KMS-11 (cell line): Measurements from ENCODE around the gene MYNN.
A peak's percentile ranks its signal among the peaks of the same experiment; 100 is the strongest.
"Not testable (repeated sequence)": the region's sequence is repeated elsewhere in the genome, so short reads cannot be mapped to it uniquely, and the experiment has no call there.

Experiments used
- H2AFZ ChIP-seq: fragments of 200-600 bp; sonication (generic); 2 replicates; pipeline ENCODE4 v1.6.1; 2016; ENCODE audit warnings: antibody characterized with exemption, mixed run types, low read depth
- H3K27ac ChIP-seq: fragments of 200-600 bp; sonication (generic); 2 replicates; pipeline ENCODE4 v1.6.1; 2016; ENCODE audit warnings: mild to moderate bottlenecking, mixed run types
- H3K27me3 ChIP-seq: fragments of 200-600 bp; sonication (generic); 2 replicates; pipeline ENCODE4 v1.6.1; 2017; ENCODE audit warnings: mild to moderate bottlenecking, low read depth, mixed run types, moderate library complexity; ENCODE audit not compliant: insufficient read depth
- H3K36me3 ChIP-seq: fragments of 200-600 bp; sonication (generic); 2 replicates; pipeline ENCODE4 v1.6.1; 2017; ENCODE audit warnings: mild to moderate bottlenecking, mixed run types; ENCODE audit not compliant: insufficient read depth
- H3K4me1 ChIP-seq: fragments of 200-600 bp; sonication (generic); 2 replicates; pipeline ENCODE4 v1.6.1; 2016; ENCODE audit warnings: mild to moderate bottlenecking, low read depth, mixed run types; ENCODE audit not compliant: poor library complexity, severe bottlenecking
- H3K4me2 ChIP-seq: fragments of 200-600 bp; sonication (generic); 2 replicates; pipeline ENCODE4 v1.7.0; 2016; ENCODE audit warnings: mild to moderate bottlenecking, mixed run types
- H3K4me3 ChIP-seq: fragments of 200-600 bp; sonication (generic); IDR thresholded peaks from 2 replicates; pipeline ENCODE4 v1.6.1; 2017; ENCODE audit warnings: low read depth, low read length, mixed read lengths; ENCODE audit not compliant: insufficient read depth
- H3K79me2 ChIP-seq: fragments of 200-600 bp; sonication (generic); 2 replicates; pipeline ENCODE4 v1.6.1; 2016; ENCODE audit warnings: low read depth, mixed run types; ENCODE audit not compliant: insufficient read depth
- H3K9ac ChIP-seq: fragments of 200-600 bp; sonication (generic); 2 replicates; pipeline ENCODE4 v1.6.1; 2016; ENCODE audit warnings: mild to moderate bottlenecking, mixed run types
- H4K20me1 ChIP-seq: fragments of 200-600 bp; sonication (generic); 2 replicates; pipeline ENCODE4 v1.6.1; 2016; ENCODE audit warnings: mild to moderate bottlenecking, mixed run types; ENCODE audit not compliant: insufficient read depth
- CTCF ChIP-seq: fragments of 200-600 bp; sonication (generic); conservative IDR thresholded peaks from 2 replicates; pipeline ENCODE4 v1.6.1; 2017; ENCODE audit warnings: low read depth, mild to moderate bottlenecking, antibody characterized with exemption, low read length, moderate library complexity, mixed read lengths

Gene MYNN

GRCh38 chr3:169772897-169773816 lies at the start of gene MYNN:
Gene MYNN, plus strand, starts transcription at chr3:169773396. Its CDS starts 900 bp downstream, at chr3:169774296.
- no peaks in the 10 kb centered on the region for H4K20me1 ChIP-seq
- H2AFZ ChIP-seq, result peak within 1 kb of the TSS; percentile 86
- no peaks in the 10 kb centered on the region for H3K36me3 ChIP-seq
- no peaks in the 10 kb centered on the region for H3K27me3 ChIP-seq
- peak within 1 kb of the TSS; percentile 59 for H3K4me2 ChIP-seq
- peak within 1 kb of the TSS; percentile 89 for H3K27ac ChIP-seq
- peak; percentile 44; the same call in 1 of the 2 replicates for TF ChIP-seq CTCF
- H3K79me2 ChIP-seq, result peaks cover 26% of the 10 kb centered on the region
- peak within 1 kb of the TSS; percentile 97 for H3K9ac ChIP-seq
- H3K4me1 ChIP-seq, result peaks cover 21% of the 10 kb centered on the region
- peak within 1 kb of the TSS; percentile 94 for H3K4me3 ChIP-seq

GRCh38 chr3:169731857-169732256 lies 41.3 kb upstream of the MYNN start:
- not testable (repeated sequence) for H3K4me3 ChIP-seq, H3K27ac ChIP-seq, H3K79me2 ChIP-seq, H2AFZ ChIP-seq, H3K27me3 ChIP-seq, H3K4me2 ChIP-seq, H3K9ac ChIP-seq, H4K20me1 ChIP-seq, H3K36me3 ChIP-seq, H3K4me1 ChIP-seq

GRCh38 chr3:169739067-169739466 lies 34.1 kb upstream of the MYNN start:
- Histone ChIP-seq H3K4me1 (peaks cover 8% of the 10 kb centered on the region), H2AFZ (no peak overlapping the region), H3K4me2 (no peak overlapping the region), H3K27ac (no peak overlapping the region), H4K20me1 (no peaks in the 10 kb centered on the region), H3K27me3 (no peaks in the 10 kb centered on the region), H3K9ac (no peak overlapping the region), H3K36me3 (no peaks in the 10 kb centered on the region), H3K4me3 (no peak overlapping the region), H3K79me2 (no peaks in the 10 kb centered on the region)
- TF ChIP-seq CTCF, result no peak

- Histone ChIP-seq H2AFZ (no peak overlapping the region), H3K27me3 (no peaks in the 10 kb centered on the region), H3K9ac (no peak overlapping the region), H3K79me2 (no peaks in the 10 kb centered on the region), H3K4me2 (no peak overlapping the region; the same call in 1 of the 2 replicates), H4K20me1 (no peaks in the 10 kb centered on the region), H3K4me3 (no peak overlapping the region), H3K36me3 (no peaks in the 10 kb centered on the region), H3K4me1 (peaks cover 8% of the 10 kb centered on the region), H3K27ac (no peak overlapping the region)
- peak; percentile 72 for TF ChIP-seq CTCF
These were observed 28.7 kb upstream of the MYNN start for GRCh38 chr3:169744366-169745054.

GRCh38 chr3:169746924-169747323 lies 26.3 kb upstream of the MYNN start:
- Histone ChIP-seq H3K9ac (no peak overlapping the region), H3K27me3 (no peaks in the 10 kb centered on the region), H2AFZ (no peak overlapping the region), H3K4me2 (no peak overlapping the region), H3K36me3 (no peaks in the 10 kb centered on the region), H3K27ac (no peak overlapping the region), H3K79me2 (no peaks in the 10 kb centered on the region), H3K4me3 (no peak overlapping the region), H4K20me1 (no peaks in the 10 kb centered on the region), H3K4me1 (peaks cover 8% of the 10 kb centered on the region)
- TF ChIP-seq CTCF, result no peak
